Endothelial cell of umbilical vein (primary cell): ENCODE measurements around the gene DDX39A. TPM values are rescaled to one million over a fixed set of nuclear protein-coding genes. Genes with fewer than 3 reads are reported as not detected.
"Not testable (repeated sequence)": the region's sequence is repeated elsewhere in the genome, so short reads cannot be mapped to it uniquely, and the experiment has no call there.

Experiments
- BruUV-seq: library from RNA; stranded (reverse); fragments of 400-500 nt; replicated peaks from 2 replicates; lab custom pipeline; 2021; lab: Mats Ljungman, UMichigan
- CTCF ChIA-PET: fragments of 300-600, 350-600 bp; sonication (Branson Sonifier 250); formaldehyde crosslinking; loops from one replicate; lab custom pipeline; 2021; ENCODE audit warnings: antibody characterized with exemption, inconsistent platforms; lab: Charles Lee
- POLR2A ChIA-PET: fragments of 300-600, 350-600 bp; sonication (Branson Sonifier 250); formaldehyde crosslinking; loops from one replicate; lab custom pipeline; 2021; ENCODE audit warnings: antibody characterized with exemption, inconsistent platforms; lab: Charles Lee
- DNase-seq: peaks from one replicate; pipeline ENCODE4 v3.0.0-alpha.2; 2011; ENCODE audit warnings: low read depth, low spot score
- FAIRE-seq: peaks from 2 replicates; lab custom pipeline; 2011; peaks lifted over from hg19 to GRCh38; lab: Jason Lieb, UNC
- H2AFZ ChIP-seq: 2 replicates; pipeline ENCODE4 v1.6.0; 2012; ENCODE audit warnings: low read depth, low read length, control low read depth, inconsistent platforms
- H3K27ac ChIP-seq: 2 replicates; pipeline ENCODE4 v1.5.1; 2011; ENCODE audit warnings: low read depth, mild to moderate bottlenecking, control low read depth, low read length, moderate library complexity; ENCODE audit not compliant: insufficient read depth
- H3K27me3 ChIP-seq, 2 experiments: 2 replicates each; pipeline versions ENCODE4 v1.6.0 to v1.6.1; 2011; ENCODE audit warnings: low read length in 2 of 2, mixed read lengths in 1 of 2; ENCODE audit not compliant: control insufficient read depth in 2 of 2, insufficient read depth in 2 of 2
- H3K36me3 ChIP-seq, 2 experiments: 2 replicates in 1 of 2; 3 replicates in 1 of 2; pipeline ENCODE4 v1.5.1; 2011; ENCODE audit warnings: low read length in 2 of 2, mild to moderate bottlenecking in 1 of 2, moderate library complexity in 1 of 2; ENCODE audit not compliant: control insufficient read depth in 2 of 2, insufficient read depth in 2 of 2; ENCODE audit errors: extremely low read depth in 1 of 2
- H3K4me1 ChIP-seq: 3 replicates; pipeline ENCODE4 v1.5.1; 2011; ENCODE audit warnings: mild to moderate bottlenecking, low read length; ENCODE audit not compliant: control insufficient read depth, insufficient read depth; ENCODE audit errors: extremely low read depth
- H3K4me2 ChIP-seq: 2 replicates; pipeline ENCODE4 v1.6.1; 2011; ENCODE audit warnings: low read length, control low read depth, mixed read lengths; ENCODE audit not compliant: insufficient read depth
- H3K4me3 ChIP-seq, 3 experiments: fragments of 200-600 bp in 1 of 3; sonication (generic), shearing (Covaris generic) in 1 of 3; replicated peaks in 1 of 3; 2 replicates each; pipeline ENCODE4 v1.5.1; 2011 to 2016; ENCODE audit warnings: control low read depth in 3 of 3, low read length in 3 of 3, mild to moderate bottlenecking in 2 of 3, inconsistent platforms in 1 of 3, low read depth in 1 of 3, moderate library complexity in 1 of 3; ENCODE audit not compliant: insufficient read depth in 1 of 3
- H3K79me2 ChIP-seq: 2 replicates; pipeline ENCODE4 v1.6.0; 2012; ENCODE audit warnings: low read length, inconsistent platforms; ENCODE audit not compliant: control insufficient read depth, insufficient read depth
- H3K9ac ChIP-seq: replicated peaks from 2 replicates; pipeline ENCODE3; 2011; ENCODE audit warnings: low read length, control low read depth; ENCODE audit not compliant: insufficient read depth; ENCODE audit errors: extremely low read depth
- H3K9me1 ChIP-seq: replicated peaks from 3 replicates; pipeline ENCODE4 v1.6.0; 2011; ENCODE audit warnings: mild to moderate bottlenecking, low read length; ENCODE audit not compliant: control insufficient read depth, insufficient read depth; ENCODE audit errors: extremely low read depth
- H3K9me3 ChIP-seq: replicated peaks from 2 replicates; pipeline ENCODE4 v1.5.1; 2012; ENCODE audit warnings: low read length, inconsistent platforms; ENCODE audit not compliant: control insufficient read depth, insufficient read depth
- H4K20me1 ChIP-seq: replicated peaks from 2 replicates; pipeline ENCODE3; 2011; ENCODE audit warnings: mild to moderate bottlenecking, low read length; ENCODE audit not compliant: control insufficient read depth, insufficient read depth; ENCODE audit errors: extremely low read depth
- EZH2 ChIP-seq: IDR thresholded peaks from 2 replicates; pipeline ENCODE4 v1.6.1; 2012; ENCODE audit warnings: borderline replicate concordance, low read depth, mild to moderate bottlenecking, moderate library complexity, low read length, inconsistent platforms; ENCODE audit not compliant: severe bottlenecking
- FOS ChIP-seq: IDR thresholded peaks from 2 replicates; pipeline ENCODE4 v1.6.1; 2011; ENCODE audit warnings: mild to moderate bottlenecking, low read length, moderate library complexity, borderline replicate concordance; ENCODE audit not compliant: insufficient read depth
- GATA2 ChIP-seq: IDR thresholded peaks from 2 replicates; pipeline ENCODE4 v1.7.0; 2011; ENCODE audit warnings: low read depth, mild to moderate bottlenecking, moderate library complexity, mixed read lengths, low read length; ENCODE audit not compliant: insufficient read length, insufficient read depth
- JUN ChIP-seq: IDR thresholded peaks from 2 replicates; pipeline ENCODE4 v1.6.1; 2011; ENCODE audit warnings: borderline replicate concordance, low read depth; ENCODE audit not compliant: insufficient read length, insufficient read depth
- MYC ChIP-seq: IDR thresholded peaks from one replicate; pipeline ENCODE4 v1.6.1; 2011; ENCODE audit warnings: mild to moderate bottlenecking, low read depth, low read length
- POLR2A ChIP-seq: IDR thresholded peaks from 2 replicates; pipeline ENCODE4 v1.6.1; 2012; ENCODE audit warnings: low read depth, mild to moderate bottlenecking, control low read depth, low read length
- POLR2AphosphoS5 ChIP-seq: IDR thresholded peaks from 2 replicates; pipeline ENCODE4 v1.6.1; 2012; ENCODE audit warnings: low read depth, mild to moderate bottlenecking, control low read depth, low read length, moderate library complexity; ENCODE audit not compliant: insufficient read depth
- dilution Hi-C: fragments of 300-500 bp; cut with MboI; formaldehyde crosslinking; loops from one replicate; pipeline ENCODE4 v1.15.0; 2019; ENCODE audit warnings: low sequenced_read_pairs; ENCODE audit not compliant: extremely low pct_ligation_motif_present
- intact Hi-C: fragments of 100-400 bp; cut with micrococcal nuclease; formaldehyde crosslinking; loops from one replicate; pipeline ENCODE4 v1.10.0; 2022
- polyA plus RNA-seq, 4 experiments: library from polyadenylated mRNA; depleted of rRNA in 3 of 4; stranded (reverse) in 3 of 4; unstranded in 1 of 4; fragments of >200 nt; gene quantifications; 2 replicates each; pipeline versions ENCODE4 v1.2.1 to v1.2.3, GENCODE V29; 2011 to 2012; ENCODE audit warnings: missing spikeins in 1 of 4
- total RNA-seq: library from RNA; stranded (reverse); gene quantifications from 2 replicates; pipeline ENCODE4 v1.2.3, GENCODE V29; 2021
- TF ChIP-seq, protein P1 (sequence below), 2 donors: IDR thresholded peaks; 1 replicate in 1 of 2; 2 replicates in 1 of 2; pipeline ENCODE4 v1.5.1; 2011; ENCODE audit warnings: low read length in 2 of 2, mild to moderate bottlenecking in 2 of 2, moderate library complexity in 2 of 2, control low read depth in 1 of 2, inconsistent platforms in 1 of 2, low read depth in 1 of 2; ENCODE audit not compliant: insufficient read depth in 1 of 2; ENCODE audit errors: extremely low read depth in 1 of 2
- TF ChIP-seq, protein P2 (sequence below): IDR thresholded peaks from 2 replicates; pipeline ENCODE4 v1.6.1; 2011; ENCODE audit not compliant: insufficient read depth, insufficient read length

The DDX39A gene
- total and polyA plus RNA-seq, 2 donors (not counting 3 experiments of a cell fraction or from before 2014, with no cell fraction given): 157 to 158 TPM

DNA sequence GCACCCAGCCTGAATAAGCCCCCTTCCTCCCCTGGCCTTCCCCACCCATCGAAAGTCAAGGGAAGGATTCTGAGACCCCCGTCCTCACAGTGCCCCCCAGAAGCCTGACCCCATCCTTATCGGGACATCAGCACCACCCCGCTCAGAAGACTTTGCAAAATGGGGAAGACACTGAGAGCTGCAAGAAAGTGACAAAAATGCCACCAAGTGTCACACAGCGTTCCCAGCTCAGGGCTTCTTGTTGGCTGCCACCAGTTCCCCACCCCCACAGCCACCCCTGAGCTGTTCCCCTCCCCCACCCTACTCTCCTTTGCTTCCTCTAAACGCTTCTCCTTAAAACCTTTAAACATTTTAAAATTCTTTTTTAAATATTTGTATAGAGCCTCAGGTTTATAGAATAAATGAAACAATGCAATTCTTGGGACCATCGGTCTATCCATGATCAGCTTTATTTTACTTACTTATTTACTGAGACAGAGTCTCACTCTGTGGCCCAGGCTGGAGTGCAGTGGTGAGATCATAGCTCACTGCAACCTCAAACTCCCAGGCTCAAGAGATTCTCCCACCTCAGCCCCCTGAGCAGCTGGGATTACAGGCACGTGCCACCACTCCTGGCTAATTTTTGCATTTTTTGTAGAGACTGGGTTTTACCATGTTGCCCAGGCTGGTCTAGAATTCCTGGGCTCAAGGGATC lies 46.6 kb downstream of the DDX39A start:
- H3K9me3 ChIP-seq, H3K4me1 ChIP-seq, H3K79me2 ChIP-seq, H3K9ac ChIP-seq, H2AFZ ChIP-seq, CTCF ChIA-PET, DNase-seq, H3K27ac ChIP-seq, FAIRE-seq, POLR2A ChIA-PET, H3K4me3 ChIP-seq, H3K4me2 ChIP-seq, H4K20me1 ChIP-seq, intact Hi-C loops, H3K36me3 ChIP-seq, H3K9me1 ChIP-seq, BruUV-seq, H3K27me3 ChIP-seq, dilution Hi-C loops: not testable (repeated sequence)

DNA sequence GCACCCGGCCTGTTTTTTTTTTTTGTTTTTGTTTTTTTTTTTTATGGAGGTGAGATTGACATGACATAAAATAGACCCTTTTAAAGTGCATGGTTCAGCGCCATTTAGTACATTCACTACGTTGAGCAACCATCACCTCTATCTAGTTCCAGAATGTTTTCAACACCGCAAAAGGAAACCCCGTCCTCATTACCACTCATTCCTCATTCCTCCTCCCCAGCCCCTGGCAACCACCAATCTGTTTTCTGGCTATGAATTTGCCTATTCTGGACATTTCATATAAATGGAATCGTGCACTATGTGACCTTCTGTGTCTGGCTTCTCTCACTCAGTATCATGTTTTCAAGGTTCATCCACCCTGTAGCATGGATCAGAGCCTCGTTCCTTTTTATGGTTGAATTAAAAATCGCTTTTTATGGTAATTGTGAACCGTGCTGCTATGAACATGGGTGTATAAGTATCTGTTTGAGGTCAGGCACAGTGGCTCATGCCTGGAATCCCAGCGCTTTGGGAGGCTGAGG lies 47.8 kb downstream of the DDX39A start:
- FAIRE-seq (no peak), DNase-seq (no peak)
- CTCF ChIA-PET: no interaction called here
- Histone ChIP-seq H3K27me3 (no peaks in the 10 kb centered on the region), H3K4me2 (no peak overlapping the region), H3K9me3 (no peaks in the 10 kb centered on the region), H3K4me3 (no peak overlapping the region), H3K36me3 (no peaks in the 10 kb centered on the region), H3K9me1 (no peaks in the 10 kb centered on the region), H3K27ac (no peak overlapping the region), H4K20me1 (no peaks in the 10 kb centered on the region), H3K4me1 (no peaks in the 10 kb centered on the region), H3K79me2 (no peaks in the 10 kb centered on the region), H2AFZ (no peak overlapping the region), H3K9ac (no peak overlapping the region)
- dilution Hi-C loops: no loop called here
- TF ChIP-seq POLR2AphosphoS5 (no peak), EZH2 (no peak), JUN (no peak), FOS (no peak), MYC (no peak), GATA2 (no peak), POLR2A (no peak)
- TF ChIP-seq, protein P1, sequence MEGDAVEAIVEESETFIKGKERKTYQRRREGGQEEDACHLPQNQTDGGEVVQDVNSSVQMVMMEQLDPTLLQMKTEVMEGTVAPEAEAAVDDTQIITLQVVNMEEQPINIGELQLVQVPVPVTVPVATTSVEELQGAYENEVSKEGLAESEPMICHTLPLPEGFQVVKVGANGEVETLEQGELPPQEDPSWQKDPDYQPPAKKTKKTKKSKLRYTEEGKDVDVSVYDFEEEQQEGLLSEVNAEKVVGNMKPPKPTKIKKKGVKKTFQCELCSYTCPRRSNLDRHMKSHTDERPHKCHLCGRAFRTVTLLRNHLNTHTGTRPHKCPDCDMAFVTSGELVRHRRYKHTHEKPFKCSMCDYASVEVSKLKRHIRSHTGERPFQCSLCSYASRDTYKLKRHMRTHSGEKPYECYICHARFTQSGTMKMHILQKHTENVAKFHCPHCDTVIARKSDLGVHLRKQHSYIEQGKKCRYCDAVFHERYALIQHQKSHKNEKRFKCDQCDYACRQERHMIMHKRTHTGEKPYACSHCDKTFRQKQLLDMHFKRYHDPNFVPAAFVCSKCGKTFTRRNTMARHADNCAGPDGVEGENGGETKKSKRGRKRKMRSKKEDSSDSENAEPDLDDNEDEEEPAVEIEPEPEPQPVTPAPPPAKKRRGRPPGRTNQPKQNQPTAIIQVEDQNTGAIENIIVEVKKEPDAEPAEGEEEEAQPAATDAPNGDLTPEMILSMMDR (IDR thresholded peaks at IDR 0.05; ENCODE audit: extremely low read depth in 1 of 2, insufficient read depth in 1 of 2, low read depth in 1 of 2, low read length in 2 of 2): no peak
- TF ChIP-seq, protein P2, sequence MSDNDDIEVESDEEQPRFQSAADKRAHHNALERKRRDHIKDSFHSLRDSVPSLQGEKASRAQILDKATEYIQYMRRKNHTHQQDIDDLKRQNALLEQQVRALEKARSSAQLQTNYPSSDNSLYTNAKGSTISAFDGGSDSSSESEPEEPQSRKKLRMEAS: no peak
- no TSS peak for BruUV-seq
- POLR2A ChIA-PET: no interaction called here
- intact Hi-C loops: no loop called here
